HUDEP-2 (cell line): Measurements from ENCODE around the gene PDE4A.
"Not testable (repeated sequence)": the region's sequence is repeated elsewhere in the genome, so short reads cannot be mapped to it uniquely, and the experiment has no call there.

Experiments
- DNase-seq, 76 experiments: peaks; one replicate each; lab custom pipeline; 2025; ENCODE audit not compliant: unreplicated experiment in 76 of 76; lab: John Stamatoyannopoulos, UW

PDE4A gene

DNA sequence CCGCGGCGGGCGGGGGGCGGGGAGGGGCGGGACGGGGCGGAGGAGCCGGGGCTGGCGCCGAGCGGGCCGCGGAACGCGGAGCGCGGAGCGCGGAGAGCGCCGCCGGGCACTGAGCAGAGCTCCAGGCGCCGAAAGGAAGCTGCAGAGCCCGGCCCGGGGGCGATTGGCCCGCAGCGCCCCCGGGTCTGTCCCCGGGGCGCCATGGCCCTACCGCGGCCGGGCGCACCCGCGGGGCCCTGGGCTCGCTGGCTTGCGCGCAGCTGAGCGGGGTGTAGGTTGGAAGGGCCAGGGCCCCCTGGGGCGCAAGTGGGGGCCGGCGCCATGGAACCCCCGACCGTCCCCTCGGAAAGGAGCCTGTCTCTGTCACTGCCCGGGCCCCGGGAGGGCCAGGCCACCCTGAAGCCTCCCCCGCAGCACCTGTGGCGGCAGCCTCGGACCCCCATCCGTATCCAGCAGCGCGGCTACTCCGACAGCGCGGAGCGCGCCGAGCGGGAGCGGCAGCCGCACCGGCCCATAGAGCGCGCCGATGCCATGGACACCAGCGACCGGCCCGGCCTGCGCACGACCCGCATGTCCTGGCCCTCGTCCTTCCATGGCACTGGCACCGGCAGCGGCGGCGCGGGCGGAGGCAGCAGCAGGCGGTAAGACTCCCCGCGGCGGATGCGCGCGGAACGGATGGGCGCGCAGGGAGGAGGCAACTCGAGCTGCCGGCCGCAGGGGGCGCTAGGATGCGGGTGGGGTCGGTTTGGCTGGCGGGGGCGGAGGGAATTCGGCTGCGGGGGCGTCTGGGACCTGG, at the start of gene PDE4A:
Gene PDE4A (plus strand): TSS at position 95 of the 796 bp plus-strand sequence. CDS start 227 bp downstream, at position 322.
- DNase-seq, result peak in 63 of 76 experiments; percentile 27 to 92 (median 73)

DNA sequence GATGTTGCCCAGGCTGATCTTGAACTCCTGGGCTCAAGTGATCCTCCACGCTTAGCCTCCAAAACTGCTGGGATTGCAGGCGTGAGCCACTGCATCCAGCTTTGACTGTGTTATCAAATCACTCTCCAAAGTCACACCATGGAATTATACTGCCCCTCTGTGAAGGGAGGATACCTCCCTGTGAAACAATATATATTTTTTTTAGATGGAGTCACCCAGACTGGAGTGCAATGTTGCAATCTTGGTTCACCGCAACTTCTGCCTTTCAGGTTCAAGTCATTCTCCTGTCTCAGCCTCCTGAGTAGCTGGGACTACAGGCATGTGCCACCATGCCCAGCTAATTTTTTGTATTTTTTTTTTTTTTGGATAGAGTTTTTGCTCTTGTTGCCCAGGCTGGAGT, 47.6 kb upstream of the PDE4A start:
- DNase-seq, result no peak

DNA sequence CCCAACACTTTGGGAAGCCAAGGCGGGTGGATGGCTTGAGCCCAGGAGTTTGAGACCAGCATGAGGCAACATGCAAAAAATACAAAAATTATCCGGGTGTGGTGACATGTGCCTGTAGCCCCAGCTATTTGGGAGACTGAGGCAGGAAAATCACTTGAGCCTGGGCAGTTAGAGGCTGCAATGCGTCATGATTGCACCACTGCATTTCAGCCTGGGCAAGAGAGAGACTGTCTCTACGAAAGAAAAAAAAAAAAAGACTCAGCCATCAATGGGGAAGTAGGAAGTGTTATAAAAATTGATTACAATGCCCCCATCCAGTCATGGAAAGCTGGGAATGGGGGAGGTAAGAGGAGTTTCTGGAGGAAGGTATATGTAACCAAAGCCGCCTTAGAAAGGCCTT, 45.4 kb upstream of the PDE4A start:
- no peak for DNase-seq

DNA sequence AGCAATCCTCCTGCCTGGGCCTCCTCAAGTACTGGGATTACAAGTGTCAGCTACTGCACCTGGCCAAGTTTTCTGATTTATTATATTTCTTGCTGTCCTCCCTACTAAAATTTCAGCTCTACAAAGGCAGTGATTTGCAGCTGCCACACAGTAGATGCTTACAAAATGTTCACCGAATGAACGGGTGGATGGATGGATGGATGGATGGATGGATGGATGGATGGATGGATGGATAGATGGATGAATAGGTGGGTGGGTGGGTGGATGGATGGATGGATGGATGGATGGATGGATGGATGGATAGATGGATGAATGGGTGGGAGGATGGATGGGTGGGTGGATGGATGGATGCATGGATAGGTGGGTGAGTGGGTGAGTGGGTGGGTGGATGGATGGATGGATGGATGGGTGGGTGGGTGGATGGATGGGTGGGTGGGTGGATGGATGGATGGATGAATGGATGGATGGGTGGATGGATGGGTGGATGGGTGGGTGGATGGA, 43.1 kb upstream of the PDE4A start:
- not testable (repeated sequence) for DNase-seq

DNA sequence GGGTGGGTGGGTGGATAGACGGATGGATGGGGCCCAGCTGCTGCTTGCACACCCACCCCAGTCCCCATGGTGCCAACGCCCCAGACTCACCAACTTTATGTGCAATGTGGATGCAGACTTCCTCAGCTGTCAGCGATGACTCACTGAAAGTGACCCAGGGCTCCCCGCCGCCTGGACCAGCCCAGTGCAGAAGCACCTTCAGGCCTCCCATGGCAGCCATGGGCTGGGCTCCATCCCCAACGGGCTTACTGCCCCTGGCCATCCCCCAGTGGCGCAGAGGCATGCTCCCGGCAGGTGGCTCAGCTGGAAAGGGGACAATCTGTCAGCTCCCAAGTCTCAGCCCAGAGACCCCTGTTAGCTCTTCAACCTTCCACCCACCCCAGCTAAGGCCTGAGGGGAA, 42.2 kb upstream of the PDE4A start:
- no peak for DNase-seq

DNA sequence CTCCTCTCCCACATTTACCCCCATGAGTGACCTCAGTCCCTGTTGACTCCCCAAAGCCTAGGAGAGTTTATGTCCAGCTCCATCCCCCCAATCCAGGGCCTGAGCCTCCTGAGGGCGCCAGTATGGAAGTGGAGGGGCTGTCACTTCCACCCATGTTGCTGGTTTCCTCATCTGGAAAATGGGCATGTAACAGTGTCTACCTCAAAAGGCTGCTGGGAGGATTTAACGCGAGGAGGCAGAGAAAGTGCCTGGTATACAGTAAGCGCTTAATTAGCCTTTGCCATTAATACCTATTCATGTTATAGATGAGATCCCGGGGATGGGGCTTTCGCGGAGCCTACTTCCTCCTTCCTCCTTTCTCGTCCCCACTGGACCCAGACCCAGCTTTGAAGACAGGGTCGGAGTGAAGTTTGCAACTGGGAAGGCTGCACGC, 40.4 kb upstream of the PDE4A start:
- DNase-seq, result peak in 2 of 76 experiments; percentile 35 to 54

DNA sequence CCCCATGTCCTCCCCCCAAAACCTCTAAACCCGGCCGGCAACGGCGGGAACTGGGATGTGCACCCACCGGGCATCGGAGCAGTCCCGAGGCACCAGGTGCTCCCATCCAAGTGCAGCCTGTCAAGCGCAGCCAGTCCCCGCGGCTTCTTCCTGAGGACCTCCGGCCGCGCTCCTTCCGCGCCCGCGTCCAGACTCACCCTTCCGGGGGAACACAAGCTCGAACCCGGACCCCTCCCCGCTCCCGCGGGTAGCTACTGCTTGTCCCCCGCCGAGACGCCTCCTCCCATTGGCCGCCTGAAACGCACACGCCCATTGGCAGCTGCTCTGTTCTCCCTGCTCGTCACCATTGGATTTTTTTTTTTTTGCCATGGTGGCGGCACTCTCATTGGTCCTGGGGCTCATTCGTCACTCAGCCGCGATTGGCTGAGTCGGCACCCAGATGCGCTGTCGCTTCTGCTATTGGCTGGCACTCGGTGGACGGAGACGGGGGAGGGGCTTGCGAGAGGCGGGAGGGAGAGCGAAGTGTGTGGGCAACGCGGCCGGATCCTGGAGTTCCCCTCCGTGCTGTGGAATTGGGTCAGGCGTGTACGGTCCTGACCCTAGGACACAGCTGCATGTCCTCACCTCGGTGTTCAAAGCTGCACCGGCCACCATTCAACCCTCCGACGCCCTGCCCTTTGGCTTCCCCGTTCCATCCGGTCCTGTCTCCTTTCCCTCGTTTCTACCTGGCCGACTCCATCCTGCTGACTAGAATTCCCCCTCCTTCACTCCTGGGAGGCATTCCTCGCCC, 39.8 kb upstream of the PDE4A start, which contains the start of gene TYK2:
Gene TYK2 (minus strand): TSS at position 260 of the 790 bp plus-strand sequence. CDS start 2,166 bp downstream, outside the sequence.
- DNase-seq, result peak; percentile 89 to 100 (median 99)

DNA sequence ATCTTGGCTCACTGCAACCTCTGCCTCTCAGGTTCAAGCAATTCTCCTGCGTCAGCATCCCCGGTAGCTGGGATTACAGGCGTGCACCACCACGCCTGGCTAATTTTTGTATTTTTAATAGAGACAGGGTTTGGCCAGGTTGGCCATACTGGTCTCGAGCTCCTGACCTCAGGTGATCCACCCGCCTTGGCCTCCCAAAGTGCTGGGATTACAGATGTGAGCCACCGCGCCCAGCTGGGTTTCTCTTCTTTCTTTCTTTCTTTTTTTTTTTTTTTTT, 37.2 kb upstream of the PDE4A start:
- not testable (repeated sequence) for DNase-seq

DNA sequence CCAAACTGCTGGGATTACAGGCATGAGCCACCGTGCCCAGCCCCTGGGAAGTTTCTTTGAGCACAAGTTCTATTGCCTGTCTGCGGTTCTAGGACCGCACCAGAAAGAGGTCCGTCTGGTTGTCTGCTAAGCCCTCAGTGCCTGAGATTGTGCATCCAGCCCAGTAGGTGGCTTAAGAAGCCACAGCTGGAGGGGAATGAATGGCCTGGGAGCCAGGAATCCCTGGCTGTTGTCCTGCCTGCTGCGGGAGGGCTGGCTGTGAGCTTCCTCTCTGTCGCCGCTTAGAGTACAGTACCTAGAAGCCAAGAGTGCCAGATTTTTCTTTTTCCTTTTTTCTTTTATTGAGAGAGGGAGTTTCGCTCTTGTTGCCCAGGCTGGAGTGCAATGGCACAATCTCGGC, 35.8 kb upstream of the PDE4A start:
- DNase-seq, result no peak

DNA sequence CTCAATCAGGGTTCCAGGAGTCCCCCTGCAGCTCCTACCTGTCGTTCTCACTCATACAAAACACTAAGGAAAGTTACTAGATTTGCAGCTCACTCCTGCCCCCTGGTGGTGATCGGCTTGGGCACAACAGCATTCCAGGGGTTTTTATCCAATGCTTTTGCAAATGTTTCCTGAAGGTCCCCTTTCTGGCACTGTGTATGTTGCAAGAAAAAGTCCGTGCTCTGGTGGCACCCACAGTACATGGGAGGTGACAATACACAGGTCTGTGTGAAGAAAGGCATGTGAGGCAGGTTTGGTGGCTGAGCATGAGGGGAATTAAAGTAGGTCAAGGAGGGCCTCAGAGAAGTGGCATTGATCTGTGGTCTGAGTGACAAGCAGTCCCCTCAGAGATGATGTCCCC, 31.4 kb upstream of the PDE4A start:
- DNase-seq, result peak in 68 of 76 experiments; percentile 25 to 97 (median 76)

DNA sequence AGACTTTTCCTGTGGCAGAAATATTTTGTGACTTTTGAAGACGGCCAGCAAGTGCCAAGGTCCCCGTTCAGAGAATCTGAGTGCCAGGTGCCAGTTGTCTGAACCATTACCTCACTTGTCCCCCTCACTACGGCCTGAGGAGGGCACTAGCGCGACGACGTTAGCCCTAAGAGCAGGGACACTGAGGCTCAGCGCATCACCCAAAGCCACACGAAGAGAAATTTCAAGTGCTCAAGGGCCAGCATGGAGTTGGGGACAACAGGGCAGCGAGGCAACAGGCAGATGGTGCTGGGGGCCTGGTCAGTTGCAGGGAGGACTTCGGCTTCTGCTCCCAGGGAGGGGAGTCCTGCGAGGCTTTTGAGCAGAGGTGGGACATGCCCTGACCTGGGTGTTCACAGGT, 30.5 kb upstream of the PDE4A start:
- peak in 17 of 76 experiments; percentile 8 to 47 (median 20) for DNase-seq

DNA sequence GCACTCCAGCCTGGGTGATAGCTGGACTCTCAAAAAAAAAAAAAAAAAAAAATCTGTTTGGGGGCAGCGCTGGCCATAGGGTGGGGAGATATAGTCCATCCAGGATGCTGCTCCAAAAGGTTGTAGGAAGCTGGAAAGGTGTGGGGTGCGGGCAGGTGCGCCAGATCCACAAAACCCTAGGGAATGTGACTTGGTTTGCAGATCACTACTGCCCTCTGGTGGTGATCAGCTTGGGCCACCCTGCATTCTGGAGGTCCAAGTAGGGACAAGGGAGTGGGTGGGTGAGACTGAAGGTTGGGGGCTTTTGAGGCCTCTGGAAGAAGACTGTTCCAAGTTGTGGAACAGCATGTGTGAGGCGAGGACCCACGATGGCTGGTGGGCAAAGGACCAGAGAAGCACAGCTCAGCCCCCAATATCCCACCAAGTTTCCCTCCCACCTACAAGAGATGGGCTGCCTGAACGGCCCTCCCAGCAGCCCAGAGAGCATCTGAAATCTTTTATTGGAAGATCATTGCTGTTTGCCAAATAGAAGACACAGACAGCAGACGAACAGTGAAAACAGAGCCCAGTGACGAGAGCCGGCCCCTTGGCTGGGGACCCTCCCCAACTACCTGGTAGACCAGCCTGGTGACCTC, 29.6 kb upstream of the PDE4A start:
- peak in 68 of 76 experiments; percentile 15 to 85 (median 62) for DNase-seq

DNA sequence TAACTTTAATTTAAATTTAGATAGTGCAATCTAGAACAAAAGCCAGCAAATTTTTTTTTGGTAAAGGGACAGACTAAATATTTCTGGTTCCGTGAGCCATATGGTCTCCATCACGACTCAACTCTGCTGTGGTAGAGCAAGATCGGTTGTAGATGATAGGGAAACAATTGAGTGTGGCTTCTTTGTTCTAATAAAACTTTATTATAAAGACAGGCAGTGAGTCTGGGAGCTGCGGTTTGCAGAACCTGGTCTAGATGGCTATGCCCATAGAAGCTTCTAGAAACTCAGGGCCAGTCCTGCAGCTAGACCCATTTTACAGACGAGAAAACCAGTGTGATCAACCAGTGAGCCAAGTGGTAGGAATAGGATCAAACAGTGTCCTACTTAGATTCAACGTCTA, 28.2 kb upstream of the PDE4A start:
- DNase-seq, result no peak

DNA sequence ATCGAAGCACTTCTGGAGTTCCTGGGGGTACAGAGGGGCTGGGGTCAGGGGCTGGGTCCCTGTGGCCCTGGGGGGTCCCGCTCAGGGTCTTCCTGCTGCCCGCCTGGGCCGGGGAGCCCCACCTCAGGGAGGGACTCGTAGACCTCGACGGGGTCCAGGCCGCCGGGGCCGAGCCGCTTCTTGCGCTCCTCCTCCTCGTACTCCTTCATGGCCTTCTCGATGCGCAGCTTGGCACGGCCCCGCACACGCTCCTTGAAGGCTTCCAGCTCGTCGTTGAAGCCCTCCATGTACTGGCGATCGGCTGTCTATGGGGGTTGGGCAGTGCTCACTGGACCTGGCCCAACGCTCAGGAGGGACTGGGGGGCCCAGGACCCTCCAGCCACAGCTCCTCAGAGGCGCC, 27.2 kb upstream of the PDE4A start:
- DNase-seq, result no peak

DNA sequence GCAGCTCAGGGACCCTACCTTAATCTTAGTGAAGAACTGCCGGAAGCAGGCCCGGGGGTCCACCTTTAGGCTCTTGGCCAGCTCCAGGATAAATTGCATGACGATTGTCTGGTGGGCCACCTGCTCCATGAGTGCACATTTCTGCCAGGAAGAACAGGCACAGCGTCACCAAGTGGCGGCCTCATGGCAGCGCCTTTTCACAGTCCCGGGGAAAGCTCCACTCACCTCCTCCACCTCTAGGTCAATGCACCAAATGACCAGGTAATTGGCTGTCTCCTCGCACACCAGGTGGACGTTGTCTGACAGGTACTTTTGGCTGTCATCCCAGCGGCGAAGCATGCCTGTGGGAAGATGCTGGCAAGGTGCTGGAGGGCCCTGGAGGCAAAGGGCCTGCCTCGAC, 25.3 kb upstream of the PDE4A start:
- DNase-seq, result no peak

DNA sequence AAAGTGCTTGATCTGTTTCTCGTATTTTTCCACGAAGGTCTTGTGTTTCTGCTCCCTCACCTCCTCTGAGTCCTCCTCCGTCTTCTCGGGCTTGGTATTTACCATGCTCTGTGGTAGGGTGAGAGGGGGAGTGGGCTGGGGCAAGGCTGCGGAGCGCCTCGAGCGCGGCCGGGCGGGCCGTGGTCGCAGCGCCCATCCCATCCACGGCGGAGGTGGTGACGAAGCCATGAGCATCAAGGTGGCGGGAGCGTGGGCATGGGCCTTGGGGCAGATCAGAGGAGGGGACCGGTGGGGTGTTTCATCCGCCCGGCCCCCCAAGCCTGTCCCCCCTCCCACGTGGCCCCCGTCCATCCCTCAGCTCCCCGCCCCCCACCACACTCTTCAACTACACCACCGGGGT, 24.9 kb upstream of the PDE4A start:
- no peak for DNase-seq

DNA sequence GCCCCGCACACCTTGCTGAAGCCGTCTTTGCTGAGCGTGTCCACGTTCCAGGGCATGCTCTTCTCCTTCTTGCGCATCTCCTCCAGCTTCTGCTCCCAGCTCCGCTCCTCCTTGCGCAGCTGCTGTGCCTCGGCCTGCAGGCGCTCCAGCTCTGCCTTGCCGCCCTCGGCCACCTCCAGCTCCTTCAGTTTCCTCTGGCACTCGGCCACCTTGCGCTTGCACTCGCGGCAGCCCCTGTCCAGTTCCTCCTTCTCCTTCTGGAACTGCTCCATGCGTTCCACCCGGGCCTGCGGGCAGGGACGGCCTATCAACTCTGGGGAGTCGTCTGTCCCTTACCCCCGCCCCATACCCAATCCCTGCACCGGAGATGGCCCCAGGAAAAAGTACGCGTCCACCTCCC, 24.4 kb upstream of the PDE4A start:
- no peak for DNase-seq

DNA sequence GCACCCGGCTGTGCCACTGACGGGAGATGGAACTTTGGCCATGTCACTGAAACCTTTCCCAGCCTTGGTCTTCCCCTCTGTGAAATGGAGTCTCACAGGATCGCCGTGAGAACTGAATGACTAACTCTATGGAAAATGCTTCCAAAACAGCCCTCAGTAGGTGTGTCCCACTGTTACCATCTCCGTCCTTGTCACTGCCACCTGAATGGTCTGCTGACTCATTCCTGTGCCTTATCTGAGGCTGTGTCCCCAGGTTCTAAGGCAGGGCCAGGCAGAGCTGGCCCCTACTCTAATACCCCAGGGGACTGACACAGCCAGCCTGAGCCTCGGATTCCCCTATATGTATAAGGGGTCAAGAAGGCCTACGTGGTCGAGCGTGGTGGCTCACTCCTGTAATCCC, 21.5 kb upstream of the PDE4A start:
- no peak for DNase-seq

DNA sequence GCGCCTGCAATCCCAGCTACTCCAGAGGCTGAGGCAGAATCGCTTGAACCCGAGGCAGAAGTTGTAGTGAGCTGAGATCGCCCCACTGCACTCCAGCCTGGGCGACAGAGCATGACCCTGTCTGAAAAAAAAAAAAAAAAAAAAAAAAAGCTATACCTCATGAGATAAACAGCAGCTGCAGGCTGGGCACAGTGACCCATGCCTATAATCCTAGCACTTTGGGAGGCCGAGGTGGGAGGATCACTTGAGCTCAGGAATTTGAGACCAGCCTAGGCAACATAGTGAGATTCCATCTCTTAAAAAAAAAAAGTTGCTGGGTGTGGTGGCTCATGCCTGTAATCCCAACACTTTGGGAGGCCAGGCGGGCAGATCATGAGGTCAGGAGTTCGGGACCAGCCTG, 21.0 kb upstream of the PDE4A start:
- DNase-seq, result not testable (repeated sequence)

DNA sequence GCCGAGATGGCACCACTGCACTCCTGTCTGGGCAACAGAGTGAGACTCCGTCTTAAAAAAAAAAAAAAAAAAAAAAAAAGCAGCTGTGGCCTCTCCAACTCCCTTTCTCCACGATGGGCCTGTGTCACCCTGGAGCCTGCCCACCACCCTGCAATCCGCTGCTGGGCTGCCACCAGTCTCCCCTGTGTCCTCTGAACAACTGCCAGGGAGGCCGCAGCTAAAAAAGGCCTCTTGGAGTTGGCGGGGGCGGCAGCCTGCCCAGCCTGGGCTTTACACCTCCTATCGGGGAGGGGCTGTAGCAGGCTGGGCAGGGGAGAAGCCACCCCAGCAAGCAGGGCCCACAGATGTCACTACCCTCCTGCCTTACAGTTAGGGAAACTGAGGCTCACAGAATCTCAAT, 20.5 kb upstream of the PDE4A start:
- no peak for DNase-seq

DNA sequence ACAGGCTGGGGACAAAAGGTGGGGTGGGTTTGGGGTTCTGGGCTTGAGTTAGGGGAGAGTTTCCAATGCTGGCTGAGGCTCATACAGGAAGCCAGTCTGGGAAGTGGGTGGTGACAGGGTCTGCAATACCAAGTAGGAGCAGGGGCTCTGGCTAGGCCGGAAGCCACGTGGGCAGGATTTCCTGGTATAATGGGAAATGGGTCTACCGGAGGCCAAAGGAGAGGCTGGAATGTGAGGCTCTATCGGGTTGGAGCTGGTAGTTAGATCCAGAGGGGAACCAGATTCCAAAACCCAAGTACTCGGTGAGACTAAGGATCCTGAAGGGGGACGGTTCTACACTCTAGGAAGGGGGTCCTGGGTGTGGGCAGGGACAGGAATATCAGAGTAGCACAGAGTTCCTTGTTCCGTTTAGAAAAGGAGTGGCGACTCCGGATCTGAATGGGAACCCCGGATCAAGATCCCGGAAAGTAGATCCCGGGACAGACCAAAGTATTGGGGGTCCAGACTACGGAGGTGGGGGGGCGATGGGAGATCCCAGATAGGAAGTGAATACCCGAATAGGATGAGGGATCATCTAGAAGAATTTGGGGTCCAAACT, 17.8 kb upstream of the PDE4A start:
- peak in 5 of 76 experiments; percentile 12 to 20 (median 18) for DNase-seq
